Smooth muscle cell of the coronary artery (primary cell): ENCODE data around the gene KRTAP19-7. TPM values are rescaled to one million over a fixed set of nuclear protein-coding genes. Genes with fewer than 3 reads are reported as not detected.

Experiments
- total RNA-seq: library from RNA; depleted of rRNA; stranded (reverse); fragments of >200 nt; gene quantifications from 2 replicates; pipeline ENCODE4 v1.2.3, GENCODE V29; 2014; ENCODE audit warnings: low replicate concordance

The KRTAP19-7 gene, protein sequence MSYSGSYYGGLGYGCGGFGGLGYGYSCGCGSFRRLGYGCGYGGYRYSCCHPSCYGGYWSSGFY
- not detected in 2 replicates for total RNA-seq

DNA sequence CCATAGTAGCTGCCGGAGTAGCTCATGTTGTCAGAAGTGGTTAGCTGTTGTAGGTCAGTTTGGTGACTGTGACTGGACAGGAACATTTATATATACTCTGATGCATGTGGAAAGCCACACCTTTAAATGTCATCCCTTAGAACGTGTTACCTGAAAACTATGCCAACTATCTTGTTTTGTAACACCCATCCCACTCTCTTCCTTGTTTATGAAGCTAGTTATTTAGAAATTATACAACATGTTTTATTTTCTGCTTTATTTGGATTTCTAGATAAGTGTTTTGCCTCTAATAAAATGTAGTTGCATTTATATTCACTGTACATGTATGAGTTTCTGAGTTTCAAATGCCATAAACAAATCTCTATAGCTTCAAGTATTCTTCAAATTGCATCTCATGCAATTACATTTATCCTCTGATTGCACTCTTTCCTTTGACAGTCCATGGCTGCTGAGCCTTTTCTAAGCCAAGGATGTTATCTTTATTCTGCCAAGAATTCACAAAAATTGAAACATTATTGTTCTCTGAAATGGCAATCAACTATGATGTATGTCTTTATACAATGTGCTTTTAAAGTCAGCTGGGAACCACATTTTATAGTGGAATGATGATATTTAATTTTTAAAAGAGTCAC, at the start of gene KRTAP19-7:
TSS of gene KRTAP19-7 (minus strand) at position 51 of the 632 bp plus-strand sequence. CDS start at position 26, 25 bp downstream.

DNA sequence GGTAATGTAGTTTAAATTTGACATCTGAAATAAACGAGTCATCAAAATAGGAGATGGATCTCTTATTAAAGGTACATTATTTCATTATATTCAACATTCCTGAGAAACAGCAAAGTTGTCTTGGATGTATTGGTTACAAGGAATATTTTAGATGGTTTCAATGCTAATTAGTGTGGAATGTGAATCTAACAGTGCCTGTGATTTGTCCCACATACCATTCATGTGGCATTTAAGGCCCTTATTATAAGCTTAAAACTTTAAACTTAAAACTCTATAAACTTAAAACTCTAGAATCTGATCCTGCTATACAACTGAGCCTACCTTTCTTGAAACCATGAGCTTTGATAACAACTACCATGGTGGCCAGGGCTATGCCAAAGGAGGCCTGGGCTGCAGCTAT, 39.7 kb upstream of the KRTAP19-7 start, which contains the start of gene KRTAP22-1:
TSS of gene KRTAP22-1 (plus strand) at position 301 of the 400 bp plus-strand sequence.

DNA sequence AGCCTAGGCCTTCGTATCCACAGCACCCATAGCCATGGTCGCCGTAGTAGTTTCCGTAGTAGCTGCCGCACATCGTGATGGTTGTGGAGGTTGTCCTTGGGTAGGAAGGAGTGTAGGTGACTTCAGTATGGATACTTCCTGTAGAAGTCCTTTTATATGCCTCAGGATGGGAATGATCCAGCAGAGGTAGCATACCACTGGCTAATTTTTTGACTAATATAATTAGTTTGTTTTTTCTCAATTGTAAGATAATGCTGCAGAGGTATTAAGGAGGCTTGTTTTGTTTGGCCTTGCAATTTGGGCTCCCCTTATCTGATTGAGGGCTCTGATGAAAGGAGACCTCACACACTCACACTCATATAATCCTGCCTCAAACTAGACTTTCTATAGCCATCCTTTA, 37.7 kb upstream of the KRTAP19-7 start, which contains the start of gene KRTAP6-2:
TSS of gene KRTAP6-2 (minus strand) at position 101 of the 400 bp plus-strand sequence. CDS start at position 73, 28 bp downstream.

DNA sequence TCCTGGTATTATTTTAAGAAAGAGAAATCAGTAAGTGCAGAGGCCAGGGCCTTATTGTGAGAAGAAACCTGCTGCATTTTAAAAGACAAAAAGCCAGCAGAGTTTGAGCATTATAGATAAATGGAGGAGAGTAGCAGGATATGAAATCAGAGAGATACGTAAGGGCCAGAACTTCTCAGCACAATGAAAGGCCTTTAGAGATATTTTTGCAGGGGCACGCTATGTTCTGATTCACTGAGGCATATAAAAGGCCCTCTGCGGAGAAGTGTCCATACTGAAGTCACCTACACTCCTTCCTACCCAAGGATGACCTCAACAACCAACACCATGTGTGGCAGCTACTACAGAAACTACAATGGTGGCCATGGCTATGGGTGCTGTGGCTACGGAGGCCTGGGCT, 31.0 kb upstream of the KRTAP19-7 start, which contains the start of gene KRTAP6-3:
TSS of gene KRTAP6-3 (plus strand) at position 301 of the 400 bp plus-strand sequence. CDS start at position 307, 6 bp downstream.

DNA sequence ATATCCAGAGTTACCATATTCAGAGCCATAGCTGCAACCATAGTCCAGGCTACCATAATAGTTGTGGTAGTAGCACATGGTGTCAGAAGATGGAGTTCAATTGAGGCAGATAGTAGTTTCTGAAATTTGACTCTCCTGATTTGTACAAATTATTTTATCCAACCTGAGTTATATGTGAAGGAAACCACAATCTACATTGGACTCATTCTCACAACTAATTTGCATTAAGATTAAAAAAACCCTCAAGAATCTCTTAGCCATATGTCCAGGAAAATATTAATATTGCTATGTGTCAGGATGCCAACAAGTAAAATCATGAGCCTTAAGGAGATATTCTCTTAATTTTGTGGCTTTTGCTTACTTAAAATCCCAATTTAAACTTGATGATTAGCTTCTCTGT, 29.2 kb upstream of the KRTAP19-7 start, which contains the start of gene KRTAP22-2:
TSS of gene KRTAP22-2 (minus strand) at position 101 of the 400 bp plus-strand sequence.

DNA sequence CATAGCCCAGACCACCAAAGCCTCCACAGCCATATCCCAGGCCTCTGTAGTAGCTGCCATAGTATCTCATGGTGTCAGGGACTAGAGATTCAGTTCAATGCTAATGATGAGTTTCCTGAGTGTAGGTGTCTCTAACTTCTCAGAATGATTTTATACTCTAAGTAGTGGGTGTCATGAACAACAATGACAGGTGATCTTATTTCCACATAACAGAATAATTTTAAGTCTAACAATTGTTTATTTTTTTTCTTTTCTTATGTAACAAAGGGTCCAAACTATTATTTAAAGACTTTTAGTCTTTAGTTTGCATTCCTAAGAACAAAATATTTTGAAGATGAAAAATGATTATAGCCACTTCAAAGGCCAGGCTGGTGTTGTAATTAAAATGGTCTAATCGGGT, 19.4 kb downstream of the KRTAP19-7 start, which contains the start of gene KRTAP19-6:
TSS of gene KRTAP19-6 (minus strand) at position 101 of the 400 bp plus-strand sequence. CDS start at position 70, 31 bp downstream.

Other genes with a start within 250 kb of the KRTAP19-7 start
- not detected in 2 replicates for gene KRTAP26-1, start 241.0 kb downstream of the KRTAP19-7 start, total RNA-seq
- not detected in 2 replicates for gene KRTAP27-1, start 223.6 kb downstream of the KRTAP19-7 start, total RNA-seq
- gene KRTAP23-1, start 212.7 kb downstream of the KRTAP19-7 start, total RNA-seq: not detected in 2 replicates
- gene KRTAP13-2, start 189.0 kb downstream of the KRTAP19-7 start, total RNA-seq: not detected in 2 replicates
- gene KRTAP13-1, start 165.3 kb downstream of the KRTAP19-7 start, total RNA-seq: not detected in 2 replicates
- not detected in 2 replicates for gene KRTAP13-3, start 135.4 kb downstream of the KRTAP19-7 start, total RNA-seq
- gene KRTAP13-4, start 131.1 kb downstream of the KRTAP19-7 start, total RNA-seq: not detected in 2 replicates
- not detected in 2 replicates for gene KRTAP15-1, start 121.0 kb downstream of the KRTAP19-7 start, total RNA-seq
- gene KRTAP19-1, start 80.9 kb downstream of the KRTAP19-7 start, total RNA-seq: not detected in 2 replicates
- gene KRTAP19-2, start 73.9 kb downstream of the KRTAP19-7 start, total RNA-seq: not detected in 2 replicates
- gene KRTAP19-3, start 69.3 kb downstream of the KRTAP19-7 start, total RNA-seq: not detected in 2 replicates
- not detected in 2 replicates for gene KRTAP19-4, start 64.1 kb downstream of the KRTAP19-7 start, total RNA-seq
- not detected in 2 replicates for gene KRTAP19-5, start 59.2 kb downstream of the KRTAP19-7 start, total RNA-seq
- gene KRTAP19-6, start 19.4 kb downstream of the KRTAP19-7 start, total RNA-seq: not detected in 2 replicates
- not detected in 2 replicates for gene KRTAP22-2, start 29.1 kb upstream of the KRTAP19-7 start, total RNA-seq
- not detected in 2 replicates for gene KRTAP6-3, start 31.1 kb upstream of the KRTAP19-7 start, total RNA-seq
- not detected in 2 replicates for gene KRTAP6-2, start 37.6 kb upstream of the KRTAP19-7 start, total RNA-seq
- gene KRTAP22-1, start 39.8 kb upstream of the KRTAP19-7 start, total RNA-seq: not detected in 2 replicates
- gene KRTAP6-1, start 52.6 kb upstream of the KRTAP19-7 start, total RNA-seq: not detected in 2 replicates
- not detected in 2 replicates for gene KRTAP20-1, start 55.1 kb upstream of the KRTAP19-7 start, total RNA-seq
- not detected in 2 replicates for gene KRTAP20-4, start 59.3 kb upstream of the KRTAP19-7 start, total RNA-seq
- gene KRTAP20-2, start 73.9 kb upstream of the KRTAP19-7 start, total RNA-seq: not detected in 2 replicates
- gene KRTAP20-3, start 81.5 kb upstream of the KRTAP19-7 start, total RNA-seq: not detected in 2 replicates
- gene KRTAP21-3, start 157.5 kb upstream of the KRTAP19-7 start, total RNA-seq: not detected in 2 replicates
- not detected in 2 replicates for gene KRTAP21-2, start 185.9 kb upstream of the KRTAP19-7 start, total RNA-seq
- gene KRTAP21-1, start 194.1 kb upstream of the KRTAP19-7 start, total RNA-seq: not detected in 2 replicates